Mucosa of stomach (tissue), 1 donor: Measurements from ENCODE around the gene ARHGEF17.

Source experiments
- H3K27me3 ChIP-seq: one replicate; pipeline ENCODE4 v1.7.0; 2013; ENCODE audit warnings: mild to moderate bottlenecking, low read length; ENCODE audit not compliant: control insufficient read depth, insufficient read depth
- H3K36me3 ChIP-seq: one replicate; pipeline ENCODE4 v1.7.0; 2013; ENCODE audit warnings: low read length; ENCODE audit not compliant: control insufficient read depth, insufficient read depth
- H3K4me1 ChIP-seq: one replicate; pipeline ENCODE4 v1.7.0; 2013; ENCODE audit warnings: mild to moderate bottlenecking, low read length; ENCODE audit not compliant: control insufficient read depth, insufficient read depth
- H3K4me3 ChIP-seq: one replicate; pipeline ENCODE4 v1.7.0; 2013; ENCODE audit warnings: low read length
- H3K9ac ChIP-seq: one replicate; pipeline ENCODE4 v1.7.0; 2013; ENCODE audit warnings: mild to moderate bottlenecking, low read length, moderate library complexity
- H3K9me3 ChIP-seq: one replicate; pipeline ENCODE4 v1.7.0; 2013; ENCODE audit warnings: mild to moderate bottlenecking, low read length, moderate library complexity; ENCODE audit not compliant: control insufficient read depth
- donor health status: Pancreatic carcinoma.

The ARHGEF17 gene

GRCh38 chr11:73333640-73334383, 25.7 kb downstream of the ARHGEF17 start:
- Histone ChIP-seq H3K9me3 (no peaks in the 10 kb centered on the region), H3K4me3 (no peak overlapping the region), H3K27me3 (no peaks in the 10 kb centered on the region), H3K36me3 (no peaks in the 10 kb centered on the region), H3K4me1 (peaks cover 19% of the 10 kb centered on the region), H3K9ac (no peak overlapping the region)

- Histone ChIP-seq H3K9ac (no peak overlapping the region), H3K4me1 (peaks cover 19% of the 10 kb centered on the region)
These were observed 26.5 kb downstream of the ARHGEF17 start for GRCh38 chr11:73334384-73335203.

GRCh38 chr11:73335204-73335923, 27.3 kb downstream of the ARHGEF17 start:
- Histone ChIP-seq H3K36me3 (no peaks in the 10 kb centered on the region), H3K4me1 (peaks cover 19% of the 10 kb centered on the region), H3K9me3 (no peaks in the 10 kb centered on the region), H3K9ac (no peak overlapping the region), H3K27me3 (no peaks in the 10 kb centered on the region), H3K4me3 (no peak overlapping the region)

More at GRCh38 chr11:73334384-73335203, 26.5 kb downstream of the ARHGEF17 start:
- no peaks in the 10 kb centered on the region for H3K27me3 ChIP-seq
- H3K36me3 ChIP-seq = no peaks in the 10 kb centered on the region
- no peaks in the 10 kb centered on the region for H3K9me3 ChIP-seq
- H3K4me3 ChIP-seq = no peak overlapping the region

- Histone ChIP-seq H3K4me1 (peaks cover 19% of the 10 kb centered on the region), H3K36me3 (no peaks in the 10 kb centered on the region), H3K27me3 (peaks cover 8% of the 10 kb centered on the region)
These were observed 29.8 kb downstream of the ARHGEF17 start for GRCh38 chr11:73337846-73338245.

GRCh38 chr11:73338279-73338678, 30.2 kb downstream of the ARHGEF17 start:
- H3K9me3 ChIP-seq = no peaks in the 10 kb centered on the region
- no peaks in the 10 kb centered on the region for H3K36me3 ChIP-seq
- peaks cover 19% of the 10 kb centered on the region for H3K4me1 ChIP-seq
- H3K9ac ChIP-seq = no peak overlapping the region
- H3K27me3 ChIP-seq = peaks cover 8% of the 10 kb centered on the region
- no peak overlapping the region for H3K4me3 ChIP-seq

More at GRCh38 chr11:73337846-73338245, 29.8 kb downstream of the ARHGEF17 start:
- no peaks in the 10 kb centered on the region for H3K9me3 ChIP-seq
- no peak overlapping the region for H3K4me3 ChIP-seq
- H3K9ac ChIP-seq = no peak overlapping the region

- peaks cover 3% of the 10 kb centered on the region for H3K4me1 ChIP-seq
- no peak overlapping the region for H3K4me3 ChIP-seq
- H3K27me3 ChIP-seq = peaks cover 8% of the 10 kb centered on the region
- H3K9ac ChIP-seq = no peak overlapping the region
- H3K36me3 ChIP-seq = no peaks in the 10 kb centered on the region
- H3K9me3 ChIP-seq = no peaks in the 10 kb centered on the region
These were observed 32.1 kb downstream of the ARHGEF17 start for GRCh38 chr11:73340164-73340563.

GRCh38 chr11:73342633-73343032, 34.6 kb downstream of the ARHGEF17 start:
- no peaks in the 10 kb centered on the region for H3K4me1 ChIP-seq
- peaks cover 8% of the 10 kb centered on the region for H3K27me3 ChIP-seq
- H3K36me3 ChIP-seq = no peaks in the 10 kb centered on the region
- no peak overlapping the region for H3K9ac ChIP-seq
- H3K9me3 ChIP-seq = no peaks in the 10 kb centered on the region
- H3K4me3 ChIP-seq = no peak overlapping the region

- no peak overlapping the region for H3K9ac ChIP-seq
- H3K4me3 ChIP-seq = no peak overlapping the region
- no peaks in the 10 kb centered on the region for H3K4me1 ChIP-seq
- peaks cover 8% of the 10 kb centered on the region for H3K27me3 ChIP-seq
- no peaks in the 10 kb centered on the region for H3K9me3 ChIP-seq
- H3K36me3 ChIP-seq = no peaks in the 10 kb centered on the region
These were observed 35.2 kb downstream of the ARHGEF17 start for GRCh38 chr11:73343076-73343873.

- no peak overlapping the region for H3K4me3 ChIP-seq
- no peak overlapping the region for H3K9ac ChIP-seq
These were observed 36.1 kb downstream of the ARHGEF17 start for GRCh38 chr11:73344191-73344607.

GRCh38 chr11:73345481-73346160, 37.5 kb downstream of the ARHGEF17 start:
- H3K27me3 ChIP-seq = peaks cover 8% of the 10 kb centered on the region
- no peaks in the 10 kb centered on the region for H3K36me3 ChIP-seq
- no peaks in the 10 kb centered on the region for H3K4me1 ChIP-seq
- no peak overlapping the region for H3K4me3 ChIP-seq
- H3K9ac ChIP-seq = no peak overlapping the region
- H3K9me3 ChIP-seq = no peaks in the 10 kb centered on the region

More at GRCh38 chr11:73344191-73344607, 36.1 kb downstream of the ARHGEF17 start:
- Histone ChIP-seq H3K9me3 (no peaks in the 10 kb centered on the region), H3K36me3 (no peaks in the 10 kb centered on the region), H3K4me1 (no peaks in the 10 kb centered on the region), H3K27me3 (peaks cover 8% of the 10 kb centered on the region)
